Measurements from ENCODE around the gene PGAM2.

The PGAM2 gene

DNA sequence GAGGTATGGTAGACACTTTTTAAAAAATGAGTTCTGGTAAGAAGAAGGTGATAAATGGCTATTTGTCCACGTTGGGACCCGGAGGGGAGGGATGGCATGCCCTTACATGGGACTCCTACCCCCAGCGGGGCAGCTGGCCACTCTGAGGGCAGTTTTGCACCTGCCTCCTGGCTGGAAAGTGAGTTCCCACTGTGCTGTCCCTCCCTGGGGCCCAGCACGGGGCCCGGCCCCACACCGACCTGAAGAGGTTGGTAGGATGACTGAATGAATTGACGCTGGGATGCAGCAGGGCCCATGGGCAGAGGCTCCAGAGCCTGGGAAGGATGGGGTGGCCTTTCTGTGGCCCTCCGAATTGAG is 38.2 kb upstream of the PGAM2 start:
- no peak for DNase-seq (ENCODE audit: low spot score)

DNA sequence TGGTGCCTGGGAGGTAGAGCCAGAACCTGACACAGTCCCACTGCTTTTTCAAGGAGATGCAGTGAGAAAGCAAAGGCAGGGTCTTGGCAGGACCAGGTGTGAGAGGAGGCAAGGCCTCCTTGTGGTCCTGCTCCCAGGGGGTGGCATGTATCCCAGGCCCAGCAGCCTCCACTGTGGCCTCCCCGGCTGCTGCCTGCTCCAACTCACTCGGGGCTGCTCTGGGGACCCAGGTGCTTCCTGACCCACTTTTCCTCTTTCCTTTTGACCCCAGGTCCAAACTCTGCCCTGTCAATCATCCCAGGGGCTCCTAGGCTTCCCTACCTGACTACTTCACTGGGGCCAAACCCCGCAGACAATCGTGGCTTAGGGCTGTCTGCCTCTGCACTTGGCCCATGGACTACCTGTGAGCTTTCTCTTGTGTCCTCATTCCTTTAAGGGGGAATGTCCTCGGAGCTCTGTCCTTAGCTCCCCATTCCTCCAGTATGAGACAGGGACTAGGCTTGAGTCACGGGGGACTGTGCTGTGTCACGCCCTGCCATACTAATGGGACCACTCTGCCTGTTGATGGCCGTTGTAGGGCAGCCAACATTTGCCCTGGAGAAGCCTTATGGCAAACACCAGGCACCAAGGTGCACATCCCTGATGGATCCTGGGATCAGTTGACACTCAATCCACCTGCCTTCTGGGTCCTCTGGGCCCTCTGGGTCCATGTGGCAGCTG is 37.6 kb upstream of the PGAM2 start:
- DNase-seq (ENCODE audit: low spot score), result no peak

DNA sequence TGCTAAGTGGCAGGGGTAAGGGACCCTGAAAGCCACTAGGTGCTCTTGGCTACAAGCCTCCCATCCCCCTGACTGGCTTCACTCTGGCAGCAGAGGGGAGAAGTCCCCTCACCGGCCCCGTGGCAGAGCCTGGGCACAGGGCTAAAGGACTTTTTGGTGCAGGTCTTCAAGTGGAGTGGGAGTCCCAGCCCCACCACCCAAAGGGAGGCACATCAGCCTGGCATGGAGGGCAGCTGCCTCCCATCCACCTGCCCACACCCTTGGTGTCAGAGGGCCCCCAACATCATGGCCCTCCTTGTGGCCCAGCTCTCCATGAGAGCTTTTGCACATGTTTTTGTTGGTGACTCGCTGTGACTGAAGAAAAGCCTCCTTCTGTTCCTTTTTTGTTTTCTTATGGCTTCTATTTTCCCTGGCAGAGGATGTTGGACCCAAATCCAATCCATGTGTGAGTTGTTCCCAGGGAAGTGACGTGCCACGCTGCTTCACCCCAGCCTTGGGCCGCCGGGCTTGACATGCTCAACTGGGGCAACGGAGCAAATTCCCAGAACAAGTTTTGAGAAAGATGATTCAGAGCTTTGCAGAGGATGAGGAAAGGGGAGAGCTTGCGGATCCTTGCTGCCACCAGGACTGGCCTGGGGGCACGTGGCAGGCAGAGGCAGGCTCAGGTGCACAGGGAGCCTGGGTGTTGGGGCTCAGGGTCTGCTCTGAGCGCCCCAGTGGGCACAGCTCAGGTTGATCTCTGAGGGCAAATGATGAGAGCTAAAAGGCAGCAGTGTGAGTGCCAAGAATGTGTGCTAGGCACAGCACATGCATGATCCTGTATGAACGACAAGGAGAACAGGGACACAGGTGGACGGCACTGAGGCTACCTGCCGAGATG is 36.8 kb upstream of the PGAM2 start:
- DNase-seq (ENCODE audit: low spot score), result no peak

DNA sequence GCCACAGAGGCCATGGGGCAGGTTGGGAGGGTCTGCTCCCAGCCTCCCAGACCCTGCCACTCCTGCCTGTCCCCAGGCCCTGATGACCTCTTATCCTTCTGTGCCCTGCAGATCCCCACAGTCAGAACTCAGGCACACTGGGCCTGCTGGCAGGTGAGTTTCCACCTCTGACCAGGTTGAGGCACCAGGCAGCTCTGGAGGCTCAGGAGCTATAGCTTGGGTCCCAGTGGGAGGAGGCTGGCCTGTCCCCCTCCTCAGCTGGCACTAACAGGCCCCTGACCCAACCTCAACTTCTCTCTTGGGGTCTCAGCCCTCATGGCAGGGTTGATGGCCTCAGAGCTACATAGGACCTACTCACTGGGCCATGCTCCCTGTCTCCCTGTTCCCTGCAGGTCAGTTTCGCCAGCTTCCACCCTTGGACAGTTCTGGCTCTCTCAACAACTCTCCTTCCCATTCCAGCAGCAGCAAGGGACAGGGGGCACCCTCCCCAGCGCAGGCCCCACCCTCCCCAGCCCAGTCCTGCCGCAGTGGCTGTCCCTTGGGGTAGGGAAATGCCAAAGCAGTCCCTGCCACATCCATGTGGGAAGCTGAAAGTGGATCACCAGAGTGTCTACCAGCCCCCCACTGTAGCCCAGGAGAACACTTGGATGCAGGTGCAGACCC is 36.1 kb upstream of the PGAM2 start:
- no peak for DNase-seq (ENCODE audit: low spot score)

DNA sequence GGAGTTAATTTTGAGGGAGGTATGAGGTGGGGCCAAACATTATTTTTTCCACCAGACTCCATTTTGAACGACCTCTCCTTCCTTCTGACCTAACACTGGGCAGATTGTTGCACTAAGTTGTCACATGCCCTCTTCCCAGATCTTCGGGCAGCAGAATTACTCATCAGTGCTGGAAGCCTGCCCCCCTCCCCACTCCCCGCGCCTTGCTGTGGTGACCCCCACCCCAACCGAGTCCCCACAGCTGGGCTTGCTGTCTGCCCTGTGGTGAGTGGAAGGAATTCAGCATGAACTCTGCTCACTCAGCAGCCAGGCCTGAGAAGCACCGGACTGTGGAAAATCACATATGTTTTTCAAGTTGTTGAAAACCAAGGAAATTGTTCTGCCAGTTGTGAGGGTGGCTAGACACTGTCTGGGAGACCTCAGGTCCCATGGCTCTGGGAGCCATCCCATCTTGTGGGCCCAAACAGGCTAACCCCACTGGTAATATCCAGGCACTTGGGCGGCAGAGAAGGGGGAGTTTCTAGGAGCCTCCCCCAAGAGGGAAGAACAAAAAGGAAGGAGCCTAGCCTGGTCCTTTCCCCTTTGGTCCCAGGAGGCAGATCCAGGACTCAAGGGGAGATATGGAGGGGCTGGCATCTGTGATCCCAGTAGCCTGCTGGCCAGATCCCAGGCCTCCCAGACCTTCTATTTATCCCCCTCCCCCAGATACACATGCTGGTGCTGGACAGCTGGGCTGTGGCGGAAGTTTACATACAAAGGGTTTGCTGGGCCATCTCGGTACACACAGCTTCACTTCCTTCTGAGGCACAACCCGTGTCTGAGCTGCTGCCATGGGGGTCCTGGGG is 35.3 kb upstream of the PGAM2 start:
- no peak for DNase-seq (ENCODE audit: low spot score)

DNA sequence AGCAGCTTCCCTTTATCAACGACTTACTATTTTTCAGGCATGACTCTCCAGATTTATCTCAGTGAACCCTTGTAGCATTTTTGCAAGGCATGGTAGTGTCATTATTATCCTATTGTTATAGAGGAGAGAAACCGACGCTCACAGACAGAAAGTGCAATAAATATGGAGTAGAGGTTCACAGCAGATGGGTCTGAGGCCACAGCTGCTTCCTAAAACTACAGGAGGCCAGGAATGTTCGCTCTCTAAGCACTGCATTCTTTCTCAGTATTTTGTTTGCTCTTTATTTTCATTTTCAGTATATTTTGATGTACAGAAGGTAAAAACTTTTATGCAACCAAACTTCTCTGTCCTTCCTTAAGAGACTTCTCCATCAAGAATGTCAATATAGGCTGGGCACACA is 34.3 kb upstream of the PGAM2 start:
- no peak for DNase-seq (ENCODE audit: low spot score)

DNA sequence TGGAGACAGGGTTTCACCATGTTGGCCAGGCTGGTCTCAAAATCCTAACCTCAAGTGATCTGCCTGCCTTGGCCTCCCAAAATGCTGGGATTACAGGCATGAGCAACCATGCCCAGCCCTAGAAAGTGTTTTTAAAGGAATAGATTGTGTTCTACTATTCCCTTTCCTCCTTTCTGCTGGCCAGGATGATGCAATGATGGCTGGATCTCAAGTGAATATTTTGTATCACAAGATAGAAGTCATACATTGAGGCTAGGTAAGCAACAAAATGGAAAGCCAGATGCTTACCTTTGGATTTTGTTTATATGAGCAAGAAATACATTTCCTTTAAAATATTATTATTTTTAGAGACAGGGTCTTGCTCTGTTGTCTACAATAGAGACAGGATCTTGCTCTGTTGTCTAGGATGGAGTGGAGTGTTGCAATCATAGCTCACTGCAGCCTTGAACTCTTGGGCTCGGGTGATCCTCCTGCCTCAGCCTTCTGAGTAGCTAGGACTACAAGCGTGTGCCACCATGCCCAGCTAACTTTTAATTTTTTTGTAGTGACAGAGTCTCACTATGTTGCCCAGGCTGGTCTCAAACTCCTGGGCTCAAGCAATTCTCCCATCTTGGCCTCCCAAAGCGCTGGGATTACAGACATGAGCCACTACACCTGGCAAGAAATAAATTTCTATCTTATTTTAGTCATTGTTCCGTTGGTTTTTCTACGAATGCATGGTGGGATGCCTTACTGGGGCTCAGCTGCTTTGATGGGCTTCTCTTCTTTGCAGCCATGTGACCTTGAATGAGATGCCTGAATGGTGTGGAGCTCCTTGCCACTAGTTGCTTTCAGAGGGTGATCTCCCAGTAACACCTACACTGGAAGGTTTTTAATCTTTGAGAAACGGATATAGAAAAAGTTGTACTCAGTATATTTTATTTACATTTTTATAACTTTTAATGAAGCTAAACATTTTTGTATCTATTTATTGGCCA is 33.0 kb upstream of the PGAM2 start:
- no peak for DNase-seq (ENCODE audit: low spot score)

DNA sequence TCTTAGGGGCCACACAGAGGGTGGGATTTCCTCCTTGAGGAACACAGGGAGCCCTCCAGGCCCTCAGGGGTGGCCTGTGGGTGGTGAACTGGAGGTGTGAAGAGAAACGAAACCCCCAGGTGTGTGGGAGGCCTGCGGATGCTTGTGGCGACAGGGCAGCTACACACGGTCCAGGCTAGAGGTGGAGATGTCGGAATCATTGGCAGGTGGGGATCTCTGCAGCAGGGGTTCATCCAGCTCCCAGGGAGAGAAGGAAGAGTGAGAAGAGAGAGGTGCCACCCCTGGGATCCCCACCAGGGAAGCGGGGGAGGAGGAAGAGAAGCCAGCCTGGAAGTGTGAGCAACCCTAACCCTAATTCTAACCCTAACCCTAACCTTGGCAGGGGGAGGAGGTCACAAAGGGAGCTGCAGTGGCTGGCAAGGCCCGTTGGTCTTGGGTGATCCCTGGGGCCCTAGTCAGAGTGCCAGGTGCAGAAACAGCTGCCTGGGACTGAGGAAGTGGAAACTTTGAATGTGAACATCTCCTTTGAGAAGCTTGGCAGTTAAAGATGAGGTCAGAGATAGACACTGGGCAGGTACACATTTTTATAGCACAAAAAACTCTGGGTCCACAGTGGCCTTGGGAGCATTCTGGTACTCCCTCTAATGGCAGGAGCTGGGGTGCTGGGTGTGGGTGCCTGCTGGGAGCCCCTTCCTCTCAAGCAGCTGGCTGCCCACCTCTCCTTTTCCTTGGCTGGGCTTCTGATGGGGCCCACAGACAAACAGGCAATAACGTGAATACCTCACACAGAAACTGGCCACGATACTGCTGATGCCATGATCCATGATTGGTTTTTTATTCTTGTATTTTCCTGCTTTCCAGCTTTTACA is 31.9 kb upstream of the PGAM2 start:
- peak; percentile 88 for DNase-seq (ENCODE audit: low spot score)

DNA sequence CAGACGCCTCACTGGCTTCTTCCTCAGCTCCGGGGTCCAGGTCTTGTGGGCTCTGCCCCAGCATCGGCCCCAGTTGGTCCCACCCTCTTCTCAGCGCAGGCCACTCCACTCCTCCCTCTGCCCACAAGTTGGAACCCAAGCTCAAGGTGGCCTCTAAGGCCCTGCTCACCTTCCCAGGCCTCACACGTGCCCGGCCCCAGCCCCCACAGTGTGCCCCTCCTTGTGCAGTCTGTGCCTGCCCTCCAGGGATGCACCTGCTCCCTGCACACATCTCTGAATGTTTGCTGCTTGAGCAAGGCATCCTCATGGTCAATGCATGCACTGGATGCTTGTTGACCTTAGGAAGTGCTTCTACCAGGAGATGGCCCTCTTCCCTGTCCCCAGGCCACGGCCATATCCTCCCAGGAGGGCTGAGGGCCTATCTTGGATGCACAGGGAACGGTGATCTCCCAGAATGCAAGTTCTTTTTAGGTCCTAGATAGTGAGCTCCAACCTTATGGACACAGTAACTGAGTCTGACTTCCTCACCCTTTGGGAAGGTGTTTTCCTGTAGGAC is 31.0 kb upstream of the PGAM2 start:
- DNase-seq (ENCODE audit: low spot score), result no peak

DNA sequence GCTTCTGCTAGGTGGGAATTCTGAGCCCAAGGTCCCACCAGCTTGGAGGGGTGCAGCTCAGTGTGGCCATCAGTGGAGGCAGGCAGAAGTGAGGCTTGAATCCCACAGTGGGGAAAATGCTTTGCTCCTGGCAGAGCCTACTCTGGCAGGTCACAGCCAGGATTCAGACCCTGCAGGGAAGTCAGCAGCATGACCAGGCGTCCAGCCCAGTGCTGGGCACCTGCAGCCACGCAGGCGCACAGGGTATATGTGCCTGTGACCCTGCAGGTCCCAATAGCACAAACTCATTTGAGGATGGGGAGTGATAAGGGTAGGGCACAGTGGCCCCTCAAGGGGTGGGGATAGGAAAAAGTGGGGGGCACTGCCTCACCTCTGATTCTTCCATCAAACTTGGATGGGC is 30.4 kb upstream of the PGAM2 start:
- no peak for DNase-seq (ENCODE audit: low spot score)

DNA sequence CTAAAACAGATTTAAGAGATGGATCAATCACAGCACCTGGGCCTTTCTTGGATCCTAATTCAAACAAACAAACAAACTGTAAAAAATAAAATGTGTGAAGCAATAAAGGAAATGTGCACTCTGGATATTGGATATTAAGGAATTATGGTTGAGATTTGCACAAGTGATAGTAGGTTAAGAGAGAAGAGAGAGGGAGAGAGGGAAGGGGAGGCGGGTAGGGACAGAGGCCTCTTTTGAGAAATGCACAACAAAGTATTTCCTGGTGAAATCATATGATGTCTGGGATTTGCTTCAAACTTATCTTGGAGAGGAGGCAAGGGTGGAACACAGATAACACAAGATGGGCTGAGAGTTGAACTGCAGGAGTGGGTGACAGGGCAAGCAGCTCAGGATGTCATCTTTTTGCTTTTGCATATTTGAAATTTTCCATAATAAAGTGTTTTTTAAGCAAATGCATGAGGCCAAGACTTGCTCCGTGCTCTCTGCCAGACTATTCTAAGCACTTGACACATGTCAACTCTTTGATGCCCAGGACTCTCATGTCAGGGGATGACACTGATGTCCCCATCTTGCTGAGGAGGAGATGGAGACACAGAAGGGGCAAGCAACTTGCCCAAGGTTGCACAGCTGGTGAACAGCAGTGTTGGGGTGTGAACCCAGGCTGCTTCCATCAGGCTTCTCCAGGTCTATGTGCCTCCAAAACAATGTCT is 29.7 kb upstream of the PGAM2 start:
- no peak for DNase-seq (ENCODE audit: low spot score)

DNA sequence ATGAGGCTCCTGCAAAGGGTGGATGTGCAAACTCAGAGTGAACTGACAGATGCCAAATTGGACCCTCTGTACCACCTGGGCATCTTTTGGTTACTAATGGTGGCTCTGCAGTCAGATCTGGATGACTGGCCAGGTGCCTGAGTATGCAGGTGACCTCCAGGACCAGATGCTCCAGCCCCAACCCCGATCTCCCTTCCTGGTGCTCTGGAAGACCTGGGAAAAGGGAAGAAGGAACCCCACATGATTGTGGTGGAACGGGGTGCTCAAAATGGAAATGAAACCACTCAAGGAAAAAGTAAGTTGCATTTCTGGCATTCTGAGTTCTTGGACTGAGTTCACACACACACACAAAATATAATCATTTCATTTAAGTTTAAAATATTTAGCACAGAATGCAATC is 29.0 kb upstream of the PGAM2 start:
- DNase-seq (ENCODE audit: low spot score), result no peak

DNA sequence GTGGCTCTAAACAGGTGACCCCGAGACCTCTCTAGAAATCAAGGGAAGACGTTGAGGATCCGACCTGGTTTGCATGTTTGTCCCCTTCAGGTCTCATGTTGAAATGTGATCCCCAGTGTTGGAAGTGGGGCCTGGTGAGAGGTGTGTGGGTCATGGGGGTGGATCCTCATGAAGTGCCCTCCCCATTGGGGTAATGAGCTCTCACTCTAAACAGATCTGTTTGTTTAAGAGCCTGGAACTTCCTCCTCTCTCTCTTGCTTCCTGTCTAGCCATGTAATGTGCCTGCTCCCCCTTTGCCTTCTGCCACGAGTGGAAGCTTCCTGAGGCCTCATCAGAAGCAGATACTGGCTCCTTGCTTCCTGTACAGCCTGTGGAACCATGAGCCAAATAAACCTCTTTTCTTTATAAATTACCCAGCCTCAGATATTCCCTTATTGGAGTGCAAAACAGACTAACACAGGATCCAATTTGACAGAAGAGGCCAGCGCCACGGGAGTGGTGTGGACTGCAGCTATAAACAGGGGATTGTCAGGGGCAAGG is 27.8 kb upstream of the PGAM2 start:
- DNase-seq (ENCODE audit: low spot score), result no peak

DNA sequence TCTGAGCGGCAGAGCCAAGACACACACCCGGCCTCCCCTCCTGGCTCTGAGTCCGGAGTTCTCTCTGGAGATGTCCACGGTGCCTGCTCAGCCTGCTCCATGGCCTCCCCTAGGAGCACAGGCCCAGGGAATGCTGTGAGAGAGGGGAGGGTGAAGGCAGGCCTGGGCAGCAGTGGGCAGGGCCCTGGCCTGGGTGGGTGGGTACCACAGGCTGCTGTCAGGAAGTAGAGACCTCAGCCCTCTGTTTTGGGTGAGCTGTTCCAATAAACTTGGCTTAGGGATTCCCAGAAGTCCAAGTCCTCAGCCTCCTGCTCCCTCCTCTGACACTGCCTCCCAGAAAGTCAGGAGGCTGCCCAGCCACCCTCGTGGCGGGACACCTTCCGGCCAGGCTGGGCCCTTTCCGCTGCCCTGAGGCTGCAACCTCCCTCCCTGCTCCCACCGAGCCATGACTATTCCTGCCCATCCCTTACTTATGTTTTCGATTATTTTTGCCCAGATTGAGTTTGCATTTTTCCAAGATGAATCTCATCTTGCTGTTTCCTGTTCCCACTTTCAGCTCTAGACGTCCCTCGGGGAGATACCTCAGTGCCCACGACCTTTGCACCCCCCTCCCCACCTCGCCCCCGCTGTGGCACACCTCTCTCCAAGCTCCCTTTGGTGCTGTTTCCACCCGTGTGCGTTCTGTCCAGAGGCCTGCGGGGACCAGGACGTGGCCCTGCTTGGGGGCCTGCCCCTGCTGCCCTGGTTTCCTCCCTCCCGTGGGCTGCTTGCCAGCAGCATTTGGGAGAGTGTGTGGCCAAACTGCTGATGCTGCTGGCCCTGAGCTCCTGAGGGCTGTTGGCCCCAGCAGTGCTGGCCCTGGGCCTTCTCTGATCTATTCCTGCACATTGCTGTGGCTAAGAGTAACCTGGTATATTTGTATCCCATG is 22.8 kb upstream of the PGAM2 start:
- no peak for DNase-seq (ENCODE audit: low spot score)

DNA sequence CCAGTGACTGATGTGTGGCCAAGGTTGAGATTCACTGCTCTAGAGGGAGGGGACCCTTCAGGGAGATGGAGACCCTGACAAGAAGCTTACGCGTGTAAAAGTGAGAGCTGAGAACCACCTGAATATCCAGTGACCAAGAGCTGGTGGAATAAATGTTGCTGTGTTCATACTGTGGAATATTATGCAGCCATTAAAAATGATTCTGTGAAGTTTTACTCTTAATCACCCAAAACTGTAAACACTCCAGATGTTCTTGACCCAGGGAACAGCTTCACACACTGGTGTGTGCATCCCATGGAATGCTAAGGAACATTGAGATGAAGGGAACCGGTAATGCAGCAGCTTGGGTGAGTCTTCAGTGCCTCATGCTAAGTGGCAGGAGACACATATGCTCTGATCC is 21.3 kb upstream of the PGAM2 start:
- DNase-seq (ENCODE audit: low spot score), result no peak

DNA sequence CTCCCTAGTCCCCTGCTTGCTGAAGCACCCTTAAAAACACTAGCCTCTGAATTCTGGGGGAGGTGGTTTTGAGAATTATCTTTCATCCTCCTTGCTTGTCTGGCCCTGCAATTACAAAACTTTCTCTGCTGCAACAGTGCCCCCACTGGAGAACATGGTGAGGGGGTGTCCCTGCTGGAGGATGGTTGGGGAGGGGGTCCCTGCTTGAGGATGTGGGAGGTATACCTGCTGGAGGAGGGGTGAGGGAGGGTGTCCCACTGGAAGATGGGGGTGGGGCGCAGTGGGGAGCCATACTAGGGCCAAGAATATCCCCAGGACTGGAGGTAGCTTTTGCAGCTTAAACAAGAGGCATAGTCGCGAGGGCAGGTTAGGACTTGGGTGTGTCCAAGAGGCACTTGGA is 20.2 kb upstream of the PGAM2 start:
- no peak for DNase-seq (ENCODE audit: low spot score)

DNA sequence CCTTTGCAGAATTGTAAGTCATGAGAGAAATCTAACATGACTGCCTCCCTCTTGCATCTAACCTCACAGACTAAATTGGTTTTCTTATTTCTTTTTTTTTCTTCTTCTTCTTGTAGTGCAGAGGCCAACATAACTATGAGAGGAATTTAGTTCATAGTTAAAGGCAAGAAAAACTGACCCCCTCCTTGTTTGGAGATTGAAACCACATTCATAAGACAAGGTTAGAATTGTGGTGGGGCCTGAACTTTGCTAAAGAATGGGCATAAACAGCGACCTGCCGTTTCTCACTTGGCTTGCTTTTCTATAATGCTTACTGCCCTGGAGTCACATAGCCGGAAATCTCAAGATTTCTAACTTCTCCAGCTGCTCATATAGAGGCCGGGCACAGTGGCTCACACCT is 19.3 kb upstream of the PGAM2 start:
- DNase-seq (ENCODE audit: low spot score), result no peak

DNA sequence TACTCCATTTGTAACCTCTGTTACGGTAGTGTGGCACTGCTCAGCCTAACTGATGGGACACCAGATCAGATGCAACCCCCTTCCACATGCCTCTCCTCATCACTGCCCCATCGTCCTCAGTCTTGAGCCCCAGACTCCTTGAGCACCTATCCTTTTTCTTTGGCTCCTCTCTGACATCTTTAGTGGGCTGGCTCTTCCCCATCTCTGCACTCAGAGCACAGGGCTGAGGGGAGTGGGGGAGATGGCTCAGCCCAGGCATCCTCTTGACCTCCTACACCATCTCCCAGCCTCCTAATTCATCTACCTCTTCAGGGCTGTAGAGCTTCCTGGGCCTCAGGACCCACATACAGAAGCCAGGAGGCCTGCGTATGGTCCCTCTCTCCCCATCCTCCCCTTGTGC is 18.4 kb upstream of the PGAM2 start:
- DNase-seq (ENCODE audit: low spot score), result no peak

Measured in germinal center (tissue), 1 donor.